Lower leg skin (tissue), 3 donors: ENCODE data around the gene RNASE9.

Experiments
- POLR2A ChIP-seq, 2 donors: fragments of 450-650 bp; IDR thresholded peaks; one replicate each; pipeline ENCODE4 v1.6.1; 2016 to 2017; ENCODE audit warnings: antibody characterized with exemption in 2 of 2, mild to moderate bottlenecking in 1 of 2, moderate library complexity in 1 of 2
- TF ChIP-seq, protein P1 (sequence below), 3 donors: fragments of 450-650 bp; IDR thresholded peaks; one replicate each; pipeline ENCODE4 v1.5.1; 2016; ENCODE audit warnings: antibody characterized with exemption in 3 of 3, mild to moderate bottlenecking in 3 of 3, moderate library complexity in 2 of 3

DNA sequence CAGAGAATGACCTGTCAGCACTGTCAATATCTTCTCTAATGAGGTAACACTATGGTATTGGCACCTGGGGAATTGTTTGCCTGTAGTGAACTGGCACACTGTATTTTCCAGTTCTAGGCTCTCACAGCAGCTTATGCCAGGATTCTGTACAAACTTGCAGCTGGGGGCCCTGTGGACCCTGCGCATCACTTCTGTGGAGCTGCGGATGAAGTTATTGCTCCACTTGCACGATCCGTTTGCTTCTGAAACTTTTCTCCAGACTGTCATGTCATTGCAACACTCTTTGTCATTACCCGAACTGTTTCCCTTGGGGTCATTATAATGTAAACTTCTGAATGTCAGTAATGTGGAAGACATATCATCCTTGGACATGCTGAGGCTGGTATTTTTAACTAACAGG, 23.1 kb upstream of the RNASE9 start:
- TF ChIP-seq, protein P1, sequence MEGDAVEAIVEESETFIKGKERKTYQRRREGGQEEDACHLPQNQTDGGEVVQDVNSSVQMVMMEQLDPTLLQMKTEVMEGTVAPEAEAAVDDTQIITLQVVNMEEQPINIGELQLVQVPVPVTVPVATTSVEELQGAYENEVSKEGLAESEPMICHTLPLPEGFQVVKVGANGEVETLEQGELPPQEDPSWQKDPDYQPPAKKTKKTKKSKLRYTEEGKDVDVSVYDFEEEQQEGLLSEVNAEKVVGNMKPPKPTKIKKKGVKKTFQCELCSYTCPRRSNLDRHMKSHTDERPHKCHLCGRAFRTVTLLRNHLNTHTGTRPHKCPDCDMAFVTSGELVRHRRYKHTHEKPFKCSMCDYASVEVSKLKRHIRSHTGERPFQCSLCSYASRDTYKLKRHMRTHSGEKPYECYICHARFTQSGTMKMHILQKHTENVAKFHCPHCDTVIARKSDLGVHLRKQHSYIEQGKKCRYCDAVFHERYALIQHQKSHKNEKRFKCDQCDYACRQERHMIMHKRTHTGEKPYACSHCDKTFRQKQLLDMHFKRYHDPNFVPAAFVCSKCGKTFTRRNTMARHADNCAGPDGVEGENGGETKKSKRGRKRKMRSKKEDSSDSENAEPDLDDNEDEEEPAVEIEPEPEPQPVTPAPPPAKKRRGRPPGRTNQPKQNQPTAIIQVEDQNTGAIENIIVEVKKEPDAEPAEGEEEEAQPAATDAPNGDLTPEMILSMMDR (IDR thresholded peaks at IDR 0.05), result no peak
- no peak for TF ChIP-seq POLR2A (IDR thresholded peaks at IDR 0.05)
